Esophagus squamous epithelium (tissue), 5 donors: Measurements from ENCODE around the gene IFIH1. TPM values are rescaled to one million over a fixed set of nuclear protein-coding genes. Genes with fewer than 3 reads are reported as not detected.

Experiments
- DNase-seq: peaks from one replicate; lab custom pipeline; 2025; lab: John Stamatoyannopoulos, UW
- H3K27ac ChIP-seq, 4 donors: fragments of 200-600 bp; sonication (generic); one replicate each; pipeline ENCODE4 v1.5.1; 2016 to 2019; ENCODE audit warnings: mild to moderate bottlenecking in 1 of 4
- H3K27me3 ChIP-seq, 4 donors: fragments of 200-600 bp; sonication (generic); 1 replicate in 3 of 4; 2 replicates in 1 of 4; pipeline versions ENCODE4 v1.5.1 to v1.6.0; 2017 to 2021; ENCODE audit warnings: antibody characterized with exemption in 1 of 4
- H3K36me3 ChIP-seq, 3 donors: fragments of 200-600 bp; sonication (generic); one replicate each; pipeline ENCODE4 v1.5.1; 2016 to 2019
- H3K4me1 ChIP-seq, 3 donors: fragments of 200-600 bp; sonication (generic); one replicate each; pipeline ENCODE4 v1.5.1; 2017 to 2019
- H3K4me3 ChIP-seq, 4 donors: fragments of 200-600 bp; sonication (generic); 1 replicate in 3 of 4; 2 replicates in 1 of 4; pipeline ENCODE4 v1.5.1; 2016 to 2019; ENCODE audit warnings: mild to moderate bottlenecking in 2 of 4, moderate library complexity in 1 of 4
- H3K9me3 ChIP-seq, 3 donors: fragments of 200-600 bp; sonication (generic); one replicate each; pipeline ENCODE4 v1.5.1; 2016 to 2019
- CTCF ChIP-seq, 6 experiments: fragments of 450-650 bp in 4 of 6; fragments of 200-600 bp in 2 of 6; sonication (generic) in 2 of 6; IDR thresholded peaks; one replicate each; pipeline ENCODE4 v1.5.1; 2016 to 2019; ENCODE audit warnings: antibody characterized with exemption in 6 of 6, mild to moderate bottlenecking in 4 of 6, moderate library complexity in 4 of 6
- POLR2A ChIP-seq, 4 donors: fragments of 450-650 bp; IDR thresholded peaks; one replicate each; pipeline ENCODE4 v1.6.1; 2017; ENCODE audit warnings: antibody characterized with exemption in 4 of 4, mild to moderate bottlenecking in 4 of 4, moderate library complexity in 3 of 4
- WGBS, 2 donors: methylation state at CpG; one replicate each; pipeline ENCODE4 v1.1.5; 2018; 5-methylcytosine and 5-hydroxymethylcytosine counted together
- intact Hi-C: fragments of 100-400 bp; cut with DNase I; formaldehyde crosslinking; loops from one replicate; pipeline ENCODE4 v1.15.0; 2022
- total RNA-seq, 4 donors: library from RNA; depleted of rRNA; stranded (reverse); fragments of >200 nt; gene quantifications; one replicate each; pipeline ENCODE4 v1.1.0, GENCODE V29; 2016
- donor health status: DM: yes; HTN: yes; CAD: no.

Gene IFIH1
- total RNA-seq, 4 donors from 2014 or later = 8.2 to 17.4 (median 10.8) TPM

GRCh38 chr2:162232027-162232426 is 86.5 kb downstream of the IFIH1 start:
- intact Hi-C loops = no loop called here
- Histone ChIP-seq H3K36me3 (no peaks in the 10 kb centered on the region), H3K4me1 (peaks cover 0 to 7% (median 0%) of the 10 kb centered on the region in 3 donors), H3K4me3 (no peak overlapping the region), H3K9me3 (peaks cover 0 to 3% (median 0%) of the 10 kb centered on the region in 3 donors), H3K27ac (no peak overlapping the region), H3K27me3 (no peaks in the 10 kb centered on the region)
- WGBS, 2 donors = 35 to 61% methylated on average over 2 of the region's 2 CpGs
- no peak for DNase-seq
- TF ChIP-seq POLR2A (IDR thresholded peaks at IDR 0.05) (no peak), CTCF (IDR thresholded peaks at IDR 0.05) (no peak)

- no peaks in the 10 kb centered on the region for H3K36me3 ChIP-seq
- no peaks in the 10 kb centered on the region for H3K27me3 ChIP-seq
- no peak overlapping the region for H3K4me3 ChIP-seq
- intact Hi-C loops = no loop called here
- DNase-seq = no peak
- H3K9me3 ChIP-seq = peaks cover 0 to 3% (median 0%) of the 10 kb centered on the region in 3 donors
- H3K4me1 ChIP-seq = peaks cover 0 to 7% (median 0%) of the 10 kb centered on the region in 3 donors
- H3K27ac ChIP-seq = no peak overlapping the region
- TF ChIP-seq CTCF (IDR thresholded peaks at IDR 0.05) = no peak
- TF ChIP-seq POLR2A (IDR thresholded peaks at IDR 0.05) = no peak
- WGBS, 2 donors = 46 to 80% methylated on average over 1 of the region's 1 CpG
These were observed 87.7 kb downstream of the IFIH1 start for GRCh38 chr2:162230761-162231160.

GRCh38 chr2:162226836-162227235 is 91.6 kb downstream of the IFIH1 start:
- Histone ChIP-seq H3K4me3 (no peak overlapping the region), H3K9me3 (no peaks in the 10 kb centered on the region), H3K36me3 (no peaks in the 10 kb centered on the region), H3K27me3 (no peaks in the 10 kb centered on the region), H3K27ac (no peak overlapping the region), H3K4me1 (peaks cover 0 to under 1% (median 0%) of the 10 kb centered on the region in 3 donors)
- TF ChIP-seq CTCF (IDR thresholded peaks at IDR 0.05) = no peak
- no peak for TF ChIP-seq POLR2A (IDR thresholded peaks at IDR 0.05)
- no peak for DNase-seq
- intact Hi-C loops = no loop called here

GRCh38 chr2:162221064-162221463 is 97.4 kb downstream of the IFIH1 start:
- intact Hi-C loops = loop anchor here (5.0 kb wide), 1 partner anchor 76 kb away; no protein-coding TSS in a partner anchor
- DNase-seq = no peak
- Histone ChIP-seq H3K36me3 (no peaks in the 10 kb centered on the region), H3K4me3 (no peak overlapping the region), H3K9me3 (no peaks in the 10 kb centered on the region), H3K27me3 (no peaks in the 10 kb centered on the region), H3K4me1 (no peaks in the 10 kb centered on the region), H3K27ac (no peak overlapping the region)
- TF ChIP-seq POLR2A (IDR thresholded peaks at IDR 0.05) = no peak
- TF ChIP-seq CTCF (IDR thresholded peaks at IDR 0.05) = peak; percentile 65 to 86 (median 76)
- 41 to 57% methylated on average over 10 to 11 of the region's 11 CpGs for WGBS, 2 donors

- no peak overlapping the region for H3K4me3 ChIP-seq
- no peak overlapping the region for H3K27ac ChIP-seq
- H3K9me3 ChIP-seq = no peaks in the 10 kb centered on the region
- H3K36me3 ChIP-seq = no peaks in the 10 kb centered on the region
- no peaks in the 10 kb centered on the region for H3K4me1 ChIP-seq
- H3K27me3 ChIP-seq = no peaks in the 10 kb centered on the region
- WGBS, 2 donors = 38 to 56% methylated on average over 1 of the region's 1 CpG
- no peak for DNase-seq
- intact Hi-C loops = loop anchor here (5.0 kb wide), 1 partner anchor 77 kb away; no protein-coding TSS in a partner anchor
- TF ChIP-seq CTCF (IDR thresholded peaks at IDR 0.05) (no peak), POLR2A (IDR thresholded peaks at IDR 0.05) (no peak)
These were observed 98.1 kb downstream of the IFIH1 start for GRCh38 chr2:162220368-162220767.
